MCF 10A (cell line): ENCODE measurements around the gene SHE. TPM values are rescaled to one million over a fixed set of nuclear protein-coding genes. Genes with fewer than 3 reads are reported as not detected.

Experiments used
- BruUV-seq: library from RNA; stranded (reverse); fragments of 400-500 nt; replicated peaks from 2 replicates; lab custom pipeline; 2021; lab: Mats Ljungman, UMichigan
- CTCF ChIA-PET: fragments of 300-600 bp; sonication (Branson Sonifier 250); formaldehyde crosslinking; extraction: SDS; loops from one replicate; lab custom pipeline; 2021; ENCODE audit warnings: antibody characterized with exemption, inconsistent platforms; lab: Yijun Ruan, JAX
- POLR2A ChIA-PET: fragments of 300-600, 350-650 bp; sonication (Branson Sonifier 250); formaldehyde crosslinking; extraction: SDS; loops from one replicate; lab custom pipeline; 2020; ENCODE audit warnings: antibody characterized with exemption, inconsistent platforms; lab: Yijun Ruan, JAX
- DNase-seq: peaks from one replicate; pipeline ENCODE4 v3.0.0-alpha.2; 2018; ENCODE audit not compliant: unreplicated experiment
- H3K27ac Mint-ChIP-seq: one replicate; pipeline ENCODE4 v1.8.0; 2022; ENCODE audit warnings: mild to moderate bottlenecking, low read depth, mixed read lengths; ENCODE audit not compliant: unreplicated experiment
- H3K27me3 Mint-ChIP-seq: one replicate; pipeline ENCODE4 v1.8.0; 2022; ENCODE audit warnings: mixed read lengths; ENCODE audit not compliant: insufficient read depth, unreplicated experiment
- H3K36me3 Mint-ChIP-seq: one replicate; pipeline ENCODE4 v1.8.0; 2022; ENCODE audit warnings: mild to moderate bottlenecking, moderate library complexity, mixed read lengths; ENCODE audit not compliant: insufficient read depth, unreplicated experiment
- H3K4me1 Mint-ChIP-seq: one replicate; pipeline ENCODE4 v1.8.0; 2022; ENCODE audit warnings: mixed read lengths; ENCODE audit not compliant: insufficient read depth, unreplicated experiment
- H3K4me3 Mint-ChIP-seq: one replicate; pipeline ENCODE4 v1.8.0; 2022; ENCODE audit warnings: mild to moderate bottlenecking, moderate library complexity, mixed read lengths; ENCODE audit not compliant: unreplicated experiment
- H3K9me3 Mint-ChIP-seq: one replicate; pipeline ENCODE4 v1.8.0; 2022; ENCODE audit warnings: mixed read lengths; ENCODE audit not compliant: unreplicated experiment
- intact Hi-C: fragments of 100-400 bp; cut with micrococcal nuclease; formaldehyde crosslinking; loops from 2 replicates; pipeline ENCODE4 v1.14.1; 2022
- total RNA-seq: library from RNA; stranded (reverse); gene quantifications from 2 replicates; pipeline ENCODE4 v1.2.3, GENCODE V29; 2022
- TF ChIP-seq, protein P1 (sequence below): fragments of 200-600 bp; IDR thresholded peaks from one replicate; pipeline ENCODE4 v1.8.0; 2022; ENCODE audit warnings: antibody characterized with exemption, mild to moderate bottlenecking; ENCODE audit not compliant: unreplicated experiment

The SHE gene
- total RNA-seq, 1 experiment from 2014 or later, result not detected

DNA sequence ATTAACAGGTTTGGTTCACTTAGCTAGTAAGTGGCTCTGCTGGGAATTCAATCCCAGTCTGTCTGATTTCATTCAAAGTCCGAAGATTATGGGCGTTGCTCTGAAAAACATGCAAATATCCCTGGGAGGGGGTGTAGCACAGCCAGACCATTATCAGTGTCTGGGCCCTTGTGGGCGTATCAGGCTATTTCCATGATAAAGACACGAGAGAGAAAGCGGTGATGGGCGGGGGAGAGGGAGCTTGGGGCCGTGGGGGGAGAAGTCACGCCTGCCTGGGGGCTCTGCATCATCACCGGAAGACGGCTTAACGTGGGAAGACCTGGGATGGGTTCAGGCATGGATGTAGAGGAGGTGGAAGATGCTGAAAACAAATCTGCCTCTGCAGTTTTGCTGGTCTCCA, 71.3 kb downstream of the SHE start:
- intact Hi-C loops, result loop anchor here (1.0 to 2.0 kb wide), 2 partner anchors 13 to 32 kb away; no protein-coding TSS in a partner anchor
- Mint-ChIP-seq H3K9me3 (no peaks in the 10 kb centered on the region), H3K36me3 (peaks cover 75% of the 10 kb centered on the region), H3K27me3 (no peaks in the 10 kb centered on the region), H3K4me1 (peaks cover 47% of the 10 kb centered on the region), H3K27ac (peak overlapping the region; percentile 55), H3K4me3 (no peak overlapping the region)
- ChIA-PET POLR2A (interaction anchor here (0.6 to 26.0 kb wide), 4 partner anchors 19 to 552 kb away, joined by 3 to 1077 read pairs (median 3); partner anchors contain the start of genes FLAD1 and IL6R), CTCF (interaction anchor here (0.6 to 3.5 kb wide), 10 partner anchors 11 to 1005 kb away, joined by 3 to 17 read pairs (median 4); partner anchors contain the start of genes ATP8B2 and IL6R)
- no TSS peak for BruUV-seq
- no peak for DNase-seq
- TF ChIP-seq, protein P1, sequence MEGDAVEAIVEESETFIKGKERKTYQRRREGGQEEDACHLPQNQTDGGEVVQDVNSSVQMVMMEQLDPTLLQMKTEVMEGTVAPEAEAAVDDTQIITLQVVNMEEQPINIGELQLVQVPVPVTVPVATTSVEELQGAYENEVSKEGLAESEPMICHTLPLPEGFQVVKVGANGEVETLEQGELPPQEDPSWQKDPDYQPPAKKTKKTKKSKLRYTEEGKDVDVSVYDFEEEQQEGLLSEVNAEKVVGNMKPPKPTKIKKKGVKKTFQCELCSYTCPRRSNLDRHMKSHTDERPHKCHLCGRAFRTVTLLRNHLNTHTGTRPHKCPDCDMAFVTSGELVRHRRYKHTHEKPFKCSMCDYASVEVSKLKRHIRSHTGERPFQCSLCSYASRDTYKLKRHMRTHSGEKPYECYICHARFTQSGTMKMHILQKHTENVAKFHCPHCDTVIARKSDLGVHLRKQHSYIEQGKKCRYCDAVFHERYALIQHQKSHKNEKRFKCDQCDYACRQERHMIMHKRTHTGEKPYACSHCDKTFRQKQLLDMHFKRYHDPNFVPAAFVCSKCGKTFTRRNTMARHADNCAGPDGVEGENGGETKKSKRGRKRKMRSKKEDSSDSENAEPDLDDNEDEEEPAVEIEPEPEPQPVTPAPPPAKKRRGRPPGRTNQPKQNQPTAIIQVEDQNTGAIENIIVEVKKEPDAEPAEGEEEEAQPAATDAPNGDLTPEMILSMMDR, result no peak

DNA sequence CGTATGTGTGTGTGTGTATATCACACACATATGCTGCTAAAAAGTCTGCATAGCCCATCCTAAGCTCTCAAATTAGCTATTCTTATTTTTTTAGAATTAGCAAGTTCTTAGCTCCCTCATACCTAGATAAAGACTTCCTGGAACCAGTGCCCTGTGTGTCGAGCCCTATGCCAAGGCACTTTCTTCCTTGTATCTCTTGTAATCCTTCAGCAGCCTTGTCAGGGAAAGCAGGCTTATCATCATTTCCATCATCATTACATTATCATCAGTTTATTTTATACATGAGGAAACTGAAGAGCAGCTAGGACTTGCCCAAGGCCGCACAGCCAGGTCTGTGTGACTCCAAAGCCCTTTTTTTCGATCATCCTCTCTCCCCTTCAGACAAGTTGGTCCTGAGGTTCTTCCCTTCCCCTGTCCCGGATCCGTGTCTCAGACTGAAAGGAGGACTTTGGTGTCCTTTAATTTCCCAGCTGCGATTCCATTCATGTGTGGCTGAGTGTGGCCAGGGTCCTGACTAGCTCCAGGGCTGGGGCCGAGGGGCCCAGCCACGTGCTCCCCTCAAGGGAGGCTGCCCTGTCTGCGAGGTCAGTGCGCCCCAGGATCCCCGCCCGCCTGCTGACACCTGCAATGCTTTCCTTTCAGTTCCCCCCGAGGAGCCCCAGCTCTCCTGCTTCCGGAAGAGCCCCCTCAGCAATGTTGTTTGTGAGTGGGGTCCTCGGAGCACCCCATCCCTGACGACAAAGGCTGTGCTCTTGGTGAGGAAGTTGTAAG, 72.2 kb downstream of the SHE start:
- peaks cover 71% of the 10 kb centered on the region for H3K36me3 Mint-ChIP-seq
- TF ChIP-seq, protein P1, result no peak
- no peaks in the 10 kb centered on the region for H3K27me3 Mint-ChIP-seq
- intact Hi-C loops, result loop anchor here (2.0 kb wide), 1 partner anchor 33 kb away; no protein-coding TSS in a partner anchor
- ChIA-PET POLR2A (interaction anchor here (0.6 to 26.0 kb wide), 3 partner anchors 18 to 101 kb away, joined by 3 to 1077 read pairs (median 3); partner anchors contain the start of gene IL6R), CTCF (interaction anchor here (0.5 to 3.1 kb wide), 10 partner anchors 10 to 263 kb away, joined by 3 to 13 read pairs (median 4); partner anchors contain the start of gene ATP8B2)
- no peak for DNase-seq
- peak overlapping the region; percentile 55 for H3K27ac Mint-ChIP-seq
- H3K4me3 Mint-ChIP-seq, result no peak overlapping the region
- H3K9me3 Mint-ChIP-seq, result no peaks in the 10 kb centered on the region
- peaks cover 53% of the 10 kb centered on the region for H3K4me1 Mint-ChIP-seq
- BruUV-seq, result no TSS peak

Other genes starting within 250 kb of the SHE start
- gene HAX1, start 229.8 kb downstream of the SHE start, total RNA-seq, result 261 and 295 TPM in 2 replicates
- gene AQP10, start 181.3 kb downstream of the SHE start, total RNA-seq, result not detected in 2 replicates
- gene ATP8B2, start 176.9 kb downstream of the SHE start, total RNA-seq, result 27.1 and 66.3 TPM in 2 replicates
- 22.8 and 41.0 TPM in 2 replicates for gene IL6R, start 97.1 kb downstream of the SHE start, total RNA-seq
- gene TDRD10, start 193 bp downstream of the SHE start, total RNA-seq, result not detected in 2 replicates
- gene UBE2Q1, start 56.2 kb upstream of the SHE start, total RNA-seq, result 103 and 111 TPM in 2 replicates
- 0.15 and 0.21 TPM in 2 replicates for gene CHRNB2, start 65.4 kb upstream of the SHE start, total RNA-seq
- 168 and 196 TPM in 2 replicates for gene ADAR, start 105.8 kb upstream of the SHE start, total RNA-seq